Amniotic stem cell (primary cell): ENCODE results near the gene NCOA4.
"Not testable (repeated sequence)": the region's sequence is repeated elsewhere in the genome, so short reads cannot be mapped to it uniquely, and the experiment has no call there.

Source experiments
- DNase-seq: peaks from one replicate; lab custom pipeline; 2025; lab: John Stamatoyannopoulos, UW

The NCOA4 gene

GRCh38 chr10:46019569-46020343, 10.7 kb downstream of the NCOA4 start:
- DNase-seq = no peak

- DNase-seq = no peak
These were observed 11.3 kb downstream of the NCOA4 start for GRCh38 chr10:46019177-46019528.

GRCh38 chr10:46018453-46019176, 11.8 kb downstream of the NCOA4 start:
- no peak for DNase-seq

- DNase-seq = no peak
These were observed 12.7 kb downstream of the NCOA4 start for GRCh38 chr10:46017733-46018132.

GRCh38 chr10:46016811-46017210, 13.6 kb downstream of the NCOA4 start:
- DNase-seq = no peak

GRCh38 chr10:46016190-46016589, 14.2 kb downstream of the NCOA4 start:
- no peak for DNase-seq

- DNase-seq = no peak
These were observed 15.6 kb downstream of the NCOA4 start for GRCh38 chr10:46014683-46015405.

- no peak for DNase-seq
These were observed 16.2 kb downstream of the NCOA4 start for GRCh38 chr10:46014206-46014605.

GRCh38 chr10:46012746-46013145, 17.7 kb downstream of the NCOA4 start:
- no peak for DNase-seq

GRCh38 chr10:46006219-46006618, 24.2 kb downstream of the NCOA4 start:
- peak; percentile 11 for DNase-seq

GRCh38 chr10:46005383-46005782, 25.0 kb downstream of the NCOA4 start:
- DNase-seq = no peak

GRCh38 chr10:46004963-46005362, 25.5 kb downstream of the NCOA4 start:
- no peak for DNase-seq

- DNase-seq = no peak
These were observed 27.3 kb downstream of the NCOA4 start for GRCh38 chr10:46002916-46003693.

GRCh38 chr10:46002189-46002687, 28.2 kb downstream of the NCOA4 start:
- not testable (repeated sequence) for DNase-seq

- no peak for DNase-seq
These were observed 29.2 kb downstream of the NCOA4 start for GRCh38 chr10:46001187-46001756.

GRCh38 chr10:46000538-46000937, 29.9 kb downstream of the NCOA4 start:
- DNase-seq = no peak

- not testable (repeated sequence) for DNase-seq
These were observed 30.5 kb downstream of the NCOA4 start for GRCh38 chr10:45999955-46000354.

GRCh38 chr10:45997994-45998763, 32.2 kb downstream of the NCOA4 start:
- no peak for DNase-seq

GRCh38 chr10:45997557-45997956, 32.9 kb downstream of the NCOA4 start:
- DNase-seq = no peak

- not testable (repeated sequence) for DNase-seq
These were observed 44.8 kb downstream of the NCOA4 start for GRCh38 chr10:45985590-45985989.

- not testable (repeated sequence) for DNase-seq
These were observed 46.0 kb downstream of the NCOA4 start for GRCh38 chr10:45984473-45984872.
